ENCODE measurements around the gene PRSS56. TPM values are rescaled to one million over a fixed set of nuclear protein-coding genes. Genes with fewer than 3 reads are reported as not detected.

PRSS56 gene
- total RNA-seq, 1 donor from 2014 or later: not detected

GRCh38 chr2:232571026-232571474 is 50.9 kb downstream of the PRSS56 start:
- Mint-ChIP-seq H3K4me3 (ENCODE audit: unreplicated experiment) (no peak overlapping the region), H3K4me1 (ENCODE audit: unreplicated experiment) (peaks cover 28% of the 10 kb centered on the region), H3K36me3 (ENCODE audit: unreplicated experiment) (peaks cover 53% of the 10 kb centered on the region), H3K9me3 (ENCODE audit: unreplicated experiment) (no peaks in the 10 kb centered on the region), H3K27ac (ENCODE audit: unreplicated experiment) (peak overlapping the region; percentile 27), H3K27me3 (ENCODE audit: unreplicated experiment) (no peaks in the 10 kb centered on the region)
- no peak for TF ChIP-seq CTCF (IDR thresholded peaks at IDR 0.05)
- DNase-seq (ENCODE audit: extremely low spot score, unreplicated experiment): no peak

- Mint-ChIP-seq H3K27ac (ENCODE audit: unreplicated experiment) (no peak overlapping the region), H3K4me1 (ENCODE audit: unreplicated experiment) (peaks cover 28% of the 10 kb centered on the region), H3K9me3 (ENCODE audit: unreplicated experiment) (no peaks in the 10 kb centered on the region), H3K36me3 (ENCODE audit: unreplicated experiment) (peaks cover 41% of the 10 kb centered on the region), H3K4me3 (ENCODE audit: unreplicated experiment) (no peak overlapping the region), H3K27me3 (ENCODE audit: unreplicated experiment) (no peaks in the 10 kb centered on the region)
- no peak for TF ChIP-seq CTCF (IDR thresholded peaks at IDR 0.05)
- DNase-seq (ENCODE audit: extremely low spot score, unreplicated experiment): no peak
Observed at GRCh38 chr2:232573042-232573441, 52.9 kb downstream of the PRSS56 start.

GRCh38 chr2:232573771-232574435 is 53.7 kb downstream of the PRSS56 start:
- no peak for DNase-seq (ENCODE audit: extremely low spot score, unreplicated experiment)
- Mint-ChIP-seq H3K4me3 (ENCODE audit: unreplicated experiment) (no peak overlapping the region), H3K27ac (ENCODE audit: unreplicated experiment) (peak overlapping the region; percentile 3), H3K4me1 (ENCODE audit: unreplicated experiment) (peaks cover 24% of the 10 kb centered on the region), H3K36me3 (ENCODE audit: unreplicated experiment) (peaks cover 34% of the 10 kb centered on the region), H3K9me3 (ENCODE audit: unreplicated experiment) (no peaks in the 10 kb centered on the region), H3K27me3 (ENCODE audit: unreplicated experiment) (no peaks in the 10 kb centered on the region)
- TF ChIP-seq CTCF (IDR thresholded peaks at IDR 0.05): no peak

- no peaks in the 10 kb centered on the region for H3K27me3 Mint-ChIP-seq (ENCODE audit: unreplicated experiment)
- DNase-seq (ENCODE audit: extremely low spot score, unreplicated experiment): no peak
- no peaks in the 10 kb centered on the region for H3K9me3 Mint-ChIP-seq (ENCODE audit: unreplicated experiment)
- peaks cover 24% of the 10 kb centered on the region for H3K4me1 Mint-ChIP-seq (ENCODE audit: unreplicated experiment)
- no peak overlapping the region for H3K27ac Mint-ChIP-seq (ENCODE audit: unreplicated experiment)
- TF ChIP-seq CTCF (IDR thresholded peaks at IDR 0.05): no peak
- H3K36me3 Mint-ChIP-seq (ENCODE audit: unreplicated experiment): peaks cover 26% of the 10 kb centered on the region
- no peak overlapping the region for H3K4me3 Mint-ChIP-seq (ENCODE audit: unreplicated experiment)
Observed at GRCh38 chr2:232574674-232575403, 54.7 kb downstream of the PRSS56 start.

Other genes with a start within 250 kb of the PRSS56 start
- gene ALPP, start 141.6 kb upstream of the PRSS56 start, total RNA-seq: not detected in 2 replicates
- not detected in 2 replicates for gene ALPG, start 113.5 kb upstream of the PRSS56 start, total RNA-seq
- not detected in 2 replicates for gene ALPI, start 64.2 kb upstream of the PRSS56 start, total RNA-seq
- 0.13 and 0.60 TPM in 2 replicates for gene ECEL1, start 32.6 kb upstream of the PRSS56 start, total RNA-seq
- gene CHRND, start 5.8 kb downstream of the PRSS56 start, total RNA-seq: not detected in 2 replicates
- gene CHRNG, start 19.3 kb downstream of the PRSS56 start, total RNA-seq: not detected in 2 replicates
- 6.7 and 8.2 TPM in 2 replicates for gene TIGD1, start 30.2 kb downstream of the PRSS56 start, total RNA-seq
- 88.4 and 90.5 TPM in 2 replicates for gene EIF4E2, start 30.3 kb downstream of the PRSS56 start, total RNA-seq
- gene EFHD1, start 113.2 kb downstream of the PRSS56 start, total RNA-seq: 106 and 114 TPM in 2 replicates
- gene GIGYF2, start 176.9 kb downstream of the PRSS56 start, total RNA-seq: 63.4 and 66.0 TPM in 2 replicates

All from osteocyte (in vitro differentiated cells).